HepG2 (cell line): ENCODE data around the gene FREM3. TPM values are rescaled to one million over a fixed set of nuclear protein-coding genes. Genes with fewer than 3 reads are reported as not detected.

ENCODE experiments used
- ATAC-seq: fragments of 200-7000 bp; cut with Tn5 transposase; 3 replicates; pipeline ENCODE4 v1.9.1; 2020; ENCODE audit warnings: mild to moderate bottlenecking, moderate library complexity
- BruUV-seq: library from RNA; stranded (reverse); fragments of 400-500 nt; replicated peaks from 2 replicates; lab custom pipeline; 2021; lab: Mats Ljungman, UMichigan
- CTCF ChIA-PET: fragments of 300-600 bp; formaldehyde crosslinking; extraction: SDS; loops from one replicate; lab custom pipeline; 2021; ENCODE audit warnings: low total read pairs, inconsistent platforms, low intra/inter-chr PET ratio; lab: Yijun Ruan, JAX
- POLR2A ChIA-PET: fragments of 350-600 bp; sonication (Branson Sonifier 250); formaldehyde crosslinking; loops from one replicate; lab custom pipeline; 2020; ENCODE audit warnings: antibody characterized with exemption, inconsistent platforms; lab: Yijun Ruan, JAX
- DNase-seq: peaks from one replicate; pipeline ENCODE4 v3.0.0-alpha.2; 2015; ENCODE audit warnings: low spot score
- FAIRE-seq: peaks from 3 replicates; lab custom pipeline; 2011; peaks lifted over from hg19 to GRCh38; lab: Jason Lieb, UNC
- H2AFZ ChIP-seq: one replicate; pipeline ENCODE4 v1.6.1; 2011; ENCODE audit warnings: low read length, inconsistent platforms
- H3K27ac ChIP-seq: fragments of 300-600 bp; 3 replicates; pipeline ENCODE4 v1.8.0; 2011; ENCODE audit warnings: mixed run types, mild to moderate bottlenecking, mixed read lengths, low read length, inconsistent platforms; ENCODE audit not compliant: insufficient read depth; ENCODE audit errors: extremely low read length
- H3K27me3 ChIP-seq, 2 experiments: fragments of 200-600 bp in 1 of 2; 2 replicates in 1 of 2; 3 replicates in 1 of 2; pipeline versions ENCODE4 v1.6.0 to v1.8.0; 2011; ENCODE audit warnings: low read length in 2 of 2, mild to moderate bottlenecking in 2 of 2, moderate library complexity in 2 of 2, inconsistent platforms in 1 of 2; ENCODE audit not compliant: insufficient read depth in 2 of 2, control insufficient read depth in 1 of 2
- H3K36me3 ChIP-seq, 2 experiments: fragments of 200-600 bp in 1 of 2; replicated peaks in 1 of 2; 2 replicates in 1 of 2; 3 replicates in 1 of 2; pipeline versions ENCODE4 v1.5.1 to v1.8.0; 2011; ENCODE audit warnings: low read length in 2 of 2, inconsistent platforms in 1 of 2; ENCODE audit not compliant: insufficient read depth in 2 of 2, control insufficient read depth in 1 of 2
- H3K4me1 ChIP-seq: 2 replicates; pipeline ENCODE4 v1.5.1; 2012; ENCODE audit warnings: low read length, inconsistent platforms; ENCODE audit not compliant: insufficient read depth
- H3K4me2 ChIP-seq: 2 replicates; pipeline ENCODE4 v1.6.0; 2011; ENCODE audit warnings: low read depth, low read length, inconsistent platforms
- H3K4me3 ChIP-seq, 3 experiments: fragments of 200-600 bp in 1 of 3; sonication (generic), shearing (Covaris generic) in 1 of 3; replicated peaks in 1 of 3; 2 replicates each; pipeline ENCODE4 v1.5.1; 2011 to 2016; ENCODE audit warnings: low read length in 3 of 3, inconsistent platforms in 2 of 3, low read depth in 2 of 3, mild to moderate bottlenecking in 2 of 3, control low read depth in 1 of 3, mixed read lengths in 1 of 3; ENCODE audit not compliant: insufficient read depth in 1 of 3
- H3K79me2 ChIP-seq: one replicate; pipeline ENCODE4 v1.6.1; 2011; ENCODE audit warnings: low read length, inconsistent platforms; ENCODE audit not compliant: insufficient read depth
- H3K9ac ChIP-seq: 2 replicates; pipeline ENCODE4 v1.6.0; 2011; ENCODE audit warnings: mild to moderate bottlenecking, low read depth, low read length, inconsistent platforms; ENCODE audit not compliant: insufficient read depth
- H3K9me3 ChIP-seq: 2 replicates; pipeline ENCODE4 v1.5.1; 2012; ENCODE audit warnings: mild to moderate bottlenecking, low read length
- H4K20me1 ChIP-seq: 2 replicates; pipeline ENCODE4 v1.6.0; 2011; ENCODE audit warnings: inconsistent platforms, mild to moderate bottlenecking, low read length, moderate library complexity; ENCODE audit not compliant: insufficient read depth
- CEBPB ChIP-seq: IDR thresholded peaks from 2 replicates; pipeline ENCODE4 v1.6.1; 2011; ENCODE audit warnings: low read depth, low read length, improper control_type of control experiment, borderline replicate concordance
- CTCF ChIP-seq: sonication (generic); formaldehyde crosslinking; IDR thresholded peaks from 2 replicates; pipeline ENCODE4 v1.5.0; 2020; ENCODE audit warnings: mild to moderate bottlenecking, missing genetic modification reagents, moderate library complexity
- HHEX ChIP-seq: IDR thresholded peaks from 2 replicates; pipeline ENCODE4 v1.6.1; 2016; ENCODE audit warnings: control low read depth
- NKX3-1 ChIP-seq: sonication (generic); formaldehyde crosslinking; IDR thresholded peaks from 2 replicates; pipeline ENCODE4 v1.5.0; 2020; ENCODE audit warnings: missing genetic modification reagents
- SOX13 ChIP-seq, 3 experiments: fragments of 450-650 bp in 1 of 3; sonication (generic) in 1 of 3; formaldehyde crosslinking in 1 of 3; IDR thresholded peaks in 2 of 3; conservative IDR thresholded peaks in 1 of 3; 2 replicates each; pipeline versions ENCODE4 v1.5.0 to v1.6.1; 2016 to 2020; ENCODE audit warnings: antibody characterized with exemption in 1 of 3, mild to moderate bottlenecking in 1 of 3, missing compliant biosample characterization in 1 of 3, missing genetic modification reagents in 1 of 3, moderate library complexity in 1 of 3
- SUZ12 ChIP-seq: fragments of 150-350 bp; IDR thresholded peaks from 2 replicates; pipeline ENCODE4 v1.6.1; 2014; ENCODE audit warnings: low read depth, low read length
- TEAD2 ChIP-seq: sonication (generic); formaldehyde crosslinking; IDR thresholded peaks from 2 replicates; pipeline ENCODE4 v1.9.0; 2021; ENCODE audit warnings: missing genetic modification reagents
- TEF ChIP-seq: sonication (generic); formaldehyde crosslinking; IDR thresholded peaks from 2 replicates; pipeline ENCODE4 v1.5.0; 2020; ENCODE audit warnings: missing genetic modification reagents
- ZFP36L2 ChIP-seq: sonication (generic); formaldehyde crosslinking; IDR thresholded peaks from 2 replicates; pipeline ENCODE4 v1.4.0; 2020; ENCODE audit warnings: missing genetic modification reagents
- ZNF484 ChIP-seq: sonication (generic); formaldehyde crosslinking; IDR thresholded peaks from 2 replicates; pipeline ENCODE4 v1.5.1; 2020; ENCODE audit warnings: mild to moderate bottlenecking, low read depth, missing genetic modification reagents, borderline replicate concordance
- ZNF776 ChIP-seq: sonication (generic); formaldehyde crosslinking; IDR thresholded peaks from 2 replicates; pipeline ENCODE4 v1.4.0; 2020; ENCODE audit warnings: mild to moderate bottlenecking, missing genetic modification reagents
- WGBS: methylation state at CpG from one replicate; pipeline ENCODE4 v1.1.6; 2017; ENCODE audit warnings: low lambda C conversion rate; 5-methylcytosine and 5-hydroxymethylcytosine counted together
- in situ Hi-C: cut with HindIII; loops from 2 replicates; pipeline ENCODE4 v1.10.0; 2017; ENCODE audit warnings: low pct_unique_long_range_greater_than_20kb; ENCODE audit not compliant: extremely low pct_ligation_motif_present
- intact Hi-C: fragments of 100-400 bp; cut with micrococcal nuclease; formaldehyde crosslinking; loops from one replicate; pipeline ENCODE4 v1.10.0; 2022; ENCODE audit not compliant: unreplicated experiment
- polyA plus RNA-seq, 8 experiments: library from polyadenylated mRNA; depleted of rRNA in 3 of 8; stranded (reverse) in 7 of 8; unstranded in 1 of 8; fragments of >200 nt; fragmentation: Illumina TruSeq in 4 of 8; extraction: Trizol in 4 of 8; gene quantifications; 2 replicates each; pipeline versions ENCODE4 v1.2.1 to v1.2.3, GENCODE V29; 2011 to 2016; ENCODE audit warnings: low read depth in 4 of 8, missing spikeins in 1 of 8, mixed read lengths in 1 of 8; ENCODE audit not compliant: insufficient read depth in 1 of 8
- total RNA-seq, 5 experiments: library from RNA; depleted of rRNA; stranded (reverse); fragments of >200 nt; fragmentation: Illumina TruSeq; extraction: Trizol; gene quantifications; 2 replicates each; pipeline ENCODE4 v1.2.3, GENCODE V29; 2016; ENCODE audit warnings: low read depth in 1 of 5
- TF ChIP-seq, protein P1 (sequence below): sonication (generic); formaldehyde crosslinking; IDR thresholded peaks from 2 replicates; pipeline ENCODE4 v1.4.0; 2020; ENCODE audit warnings: missing genetic modification reagents, borderline replicate concordance

FREM3 gene
- total and polyA plus RNA-seq, 2 of the 13 experiments (the other 11 are each of a cell fraction or from before 2014, with no cell fraction given): not detected

- TF ChIP-seq, protein P1, sequence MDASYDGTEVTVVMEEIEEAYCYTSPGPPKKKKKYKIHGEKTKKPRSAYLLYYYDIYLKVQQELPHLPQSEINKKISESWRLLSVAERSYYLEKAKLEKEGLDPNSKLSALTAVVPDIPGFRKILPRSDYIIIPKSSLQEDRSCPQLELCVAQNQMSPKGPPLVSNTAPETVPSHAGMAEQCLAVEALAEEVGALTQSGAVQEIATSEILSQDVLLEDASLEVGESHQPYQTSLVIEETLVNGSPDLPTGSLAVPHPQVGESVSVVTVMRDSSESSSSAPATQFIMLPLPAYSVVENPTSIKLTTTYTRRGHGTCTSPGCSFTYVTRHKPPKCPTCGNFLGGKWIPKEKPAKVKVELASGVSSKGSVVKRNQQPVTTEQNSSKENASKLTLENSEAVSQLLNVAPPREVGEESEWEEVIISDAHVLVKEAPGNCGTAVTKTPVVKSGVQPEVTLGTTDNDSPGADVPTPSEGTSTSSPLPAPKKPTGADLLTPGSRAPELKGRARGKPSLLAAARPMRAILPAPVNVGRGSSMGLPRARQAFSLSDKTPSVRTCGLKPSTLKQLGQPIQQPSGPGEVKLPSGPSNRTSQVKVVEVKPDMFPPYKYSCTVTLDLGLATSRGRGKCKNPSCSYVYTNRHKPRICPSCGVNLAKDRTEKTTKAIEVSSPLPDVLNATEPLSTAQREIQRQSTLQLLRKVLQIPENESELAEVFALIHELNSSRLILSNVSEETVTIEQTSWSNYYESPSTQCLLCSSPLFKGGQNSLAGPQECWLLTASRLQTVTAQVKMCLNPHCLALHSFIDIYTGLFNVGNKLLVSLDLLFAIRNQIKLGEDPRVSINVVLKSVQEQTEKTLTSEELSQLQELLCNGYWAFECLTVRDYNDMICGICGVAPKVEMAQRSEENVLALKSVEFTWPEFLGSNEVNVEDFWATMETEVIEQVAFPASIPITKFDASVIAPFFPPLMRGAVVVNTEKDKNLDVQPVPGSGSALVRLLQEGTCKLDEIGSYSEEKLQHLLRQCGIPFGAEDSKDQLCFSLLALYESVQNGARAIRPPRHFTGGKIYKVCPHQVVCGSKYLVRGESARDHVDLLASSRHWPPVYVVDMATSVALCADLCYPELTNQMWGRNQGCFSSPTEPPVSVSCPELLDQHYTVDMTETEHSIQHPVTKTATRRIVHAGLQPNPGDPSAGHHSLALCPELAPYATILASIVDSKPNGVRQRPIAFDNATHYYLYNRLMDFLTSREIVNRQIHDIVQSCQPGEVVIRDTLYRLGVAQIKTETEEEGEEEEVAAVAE (CRISPR knock-in tag): no peak
- TF ChIP-seq CEBPB: no peak
- TF ChIP-seq SOX13 (IDR thresholded peaks at IDR 0.05): no peak
- TF ChIP-seq SOX13 (CRISPR knock-in tag; conservative IDR thresholded peaks at IDR 0.05 in 1 of 2, IDR thresholded peaks at IDR 0.05 in 1 of 2): no peak
- TF ChIP-seq TEF (CRISPR knock-in tag): no peak
Measured at GRCh38 chr4:143531788-143532491, 168.5 kb downstream of the FREM3 start (continued).

GRCh38 chr4:143531380-143531779, 169.1 kb downstream of the FREM3 start:
- no peak overlapping the region for H3K4me2 ChIP-seq

More at GRCh38 chr4:143531380-143531779, 169.1 kb downstream of the FREM3 start:
- Histone ChIP-seq H3K27me3 (no peaks in the 10 kb centered on the region), H3K4me3 (no peak overlapping the region), H3K27ac (no peak overlapping the region), H2AFZ (no peak overlapping the region), H3K4me1 (no peaks in the 10 kb centered on the region), H3K9ac (no peak overlapping the region), H3K9me3 (no peaks in the 10 kb centered on the region), H3K79me2 (no peaks in the 10 kb centered on the region), H3K36me3 (peaks cover 9 to 68% of the 10 kb centered on the region in 2 experiments), H4K20me1 (no peaks in the 10 kb centered on the region)
- intact Hi-C loops (no loop called here), in situ Hi-C loops (no loop called here)
- BruUV-seq: no TSS peak
- FAIRE-seq (no peak), DNase-seq (peak; percentile 4), ATAC-seq (peak; percentile 75)
- 76% methylated on average over 1 of the region's 1 CpG for WGBS
- CTCF ChIA-PET: no interaction called here
- TF ChIP-seq ZNF484 (CRISPR knock-in tag): no peak
- no peak for TF ChIP-seq ZNF776 (CRISPR knock-in tag)
- no peak for TF ChIP-seq SUZ12
- TF ChIP-seq ZFP36L2: no peak
- no peak for TF ChIP-seq TEAD2 (CRISPR knock-in tag)
- TF ChIP-seq CTCF (CRISPR knock-in tag): peak; percentile 40
- no peak for TF ChIP-seq NKX3-1 (CRISPR knock-in tag)
- no peak for TF ChIP-seq HHEX
- POLR2A ChIA-PET: no interaction called here
